HepG2 (cell line): ENCODE data around the gene GGNBP2. TPM values are rescaled to one million over a fixed set of nuclear protein-coding genes. Genes with fewer than 3 reads are reported as not detected.

Experiments
- ATAC-seq: fragments of 200-7000 bp; cut with Tn5 transposase; 3 replicates; pipeline ENCODE4 v1.9.1; 2020; ENCODE audit warnings: mild to moderate bottlenecking, moderate library complexity
- BruUV-seq: library from RNA; stranded (reverse); fragments of 400-500 nt; replicated peaks from 2 replicates; lab custom pipeline; 2021; lab: Mats Ljungman, UMichigan
- CTCF ChIA-PET: fragments of 300-600 bp; formaldehyde crosslinking; extraction: SDS; loops from one replicate; lab custom pipeline; 2021; ENCODE audit warnings: low total read pairs, inconsistent platforms, low intra/inter-chr PET ratio; lab: Yijun Ruan, JAX
- POLR2A ChIA-PET: fragments of 350-600 bp; sonication (Branson Sonifier 250); formaldehyde crosslinking; loops from one replicate; lab custom pipeline; 2020; ENCODE audit warnings: antibody characterized with exemption, inconsistent platforms; lab: Yijun Ruan, JAX
- DNase-seq: peaks from one replicate; pipeline ENCODE4 v3.0.0-alpha.2; 2015; ENCODE audit warnings: low spot score
- FAIRE-seq: peaks from 3 replicates; lab custom pipeline; 2011; peaks lifted over from hg19 to GRCh38; lab: Jason Lieb, UNC
- H2AFZ ChIP-seq: one replicate; pipeline ENCODE4 v1.6.1; 2011; ENCODE audit warnings: low read length, inconsistent platforms
- H3K27ac ChIP-seq: fragments of 300-600 bp; 3 replicates; pipeline ENCODE4 v1.8.0; 2011; ENCODE audit warnings: mixed run types, mild to moderate bottlenecking, mixed read lengths, low read length, inconsistent platforms; ENCODE audit not compliant: insufficient read depth; ENCODE audit errors: extremely low read length
- H3K27me3 ChIP-seq, 2 experiments: fragments of 200-600 bp in 1 of 2; 2 replicates in 1 of 2; 3 replicates in 1 of 2; pipeline versions ENCODE4 v1.6.0 to v1.8.0; 2011; ENCODE audit warnings: low read length in 2 of 2, mild to moderate bottlenecking in 2 of 2, moderate library complexity in 2 of 2, inconsistent platforms in 1 of 2; ENCODE audit not compliant: insufficient read depth in 2 of 2, control insufficient read depth in 1 of 2
- H3K36me3 ChIP-seq, 2 experiments: fragments of 200-600 bp in 1 of 2; replicated peaks in 1 of 2; 2 replicates in 1 of 2; 3 replicates in 1 of 2; pipeline versions ENCODE4 v1.5.1 to v1.8.0; 2011; ENCODE audit warnings: low read length in 2 of 2, inconsistent platforms in 1 of 2; ENCODE audit not compliant: insufficient read depth in 2 of 2, control insufficient read depth in 1 of 2
- H3K4me1 ChIP-seq: 2 replicates; pipeline ENCODE4 v1.5.1; 2012; ENCODE audit warnings: low read length, inconsistent platforms; ENCODE audit not compliant: insufficient read depth
- H3K4me2 ChIP-seq: 2 replicates; pipeline ENCODE4 v1.6.0; 2011; ENCODE audit warnings: low read depth, low read length, inconsistent platforms
- H3K4me3 ChIP-seq, 3 experiments: fragments of 200-600 bp in 1 of 3; sonication (generic), shearing (Covaris generic) in 1 of 3; replicated peaks in 1 of 3; 2 replicates each; pipeline ENCODE4 v1.5.1; 2011 to 2016; ENCODE audit warnings: low read length in 3 of 3, inconsistent platforms in 2 of 3, low read depth in 2 of 3, mild to moderate bottlenecking in 2 of 3, control low read depth in 1 of 3, mixed read lengths in 1 of 3; ENCODE audit not compliant: insufficient read depth in 1 of 3
- H3K79me2 ChIP-seq: one replicate; pipeline ENCODE4 v1.6.1; 2011; ENCODE audit warnings: low read length, inconsistent platforms; ENCODE audit not compliant: insufficient read depth
- H3K9ac ChIP-seq: 2 replicates; pipeline ENCODE4 v1.6.0; 2011; ENCODE audit warnings: mild to moderate bottlenecking, low read depth, low read length, inconsistent platforms; ENCODE audit not compliant: insufficient read depth
- H3K9me3 ChIP-seq: 2 replicates; pipeline ENCODE4 v1.5.1; 2012; ENCODE audit warnings: mild to moderate bottlenecking, low read length
- H4K20me1 ChIP-seq: 2 replicates; pipeline ENCODE4 v1.6.0; 2011; ENCODE audit warnings: inconsistent platforms, mild to moderate bottlenecking, low read length, moderate library complexity; ENCODE audit not compliant: insufficient read depth
- AGO2 ChIP-seq: fragments of 200-400 bp; formaldehyde crosslinking; optimal IDR thresholded peaks from 2 replicates; pipeline ENCODE3; 2017; ENCODE audit warnings: mild to moderate bottlenecking, low read depth, low read length, moderate library complexity
- HOMEZ ChIP-seq: IDR thresholded peaks from 2 replicates; pipeline ENCODE4 v1.6.1; 2016; ENCODE audit warnings: low read depth
- PHB2 ChIP-seq: fragments of 450-650 bp; IDR thresholded peaks from 2 replicates; pipeline ENCODE4 v1.6.1; 2018; ENCODE audit not compliant: partially characterized antibody
- POLR2A ChIP-seq, 2 experiments: IDR thresholded peaks; 2 replicates each; pipeline ENCODE4 v1.6.1; 2011; ENCODE audit warnings: low read depth in 2 of 2, low read length in 2 of 2, mild to moderate bottlenecking in 1 of 2, moderate library complexity in 1 of 2; ENCODE audit not compliant: insufficient read depth in 1 of 2
- POLR2G ChIP-seq: fragments of 200-400 bp; formaldehyde crosslinking; IDR thresholded peaks from 2 replicates; pipeline ENCODE4 v1.6.1; 2018; ENCODE audit warnings: mild to moderate bottlenecking, low read depth, low read length, moderate library complexity
- RBM22 ChIP-seq: fragments of 200-400 bp; formaldehyde crosslinking; optimal IDR thresholded peaks from 2 replicates; pipeline ENCODE3; 2017; ENCODE audit warnings: mild to moderate bottlenecking, low read length, moderate library complexity
- RNF219 ChIP-seq: sonication (generic); formaldehyde crosslinking; IDR thresholded peaks from 2 replicates; pipeline ENCODE4 v1.5.0; 2020; ENCODE audit warnings: mild to moderate bottlenecking, missing genetic modification reagents
- THYN1 ChIP-seq: sonication (generic); formaldehyde crosslinking; IDR thresholded peaks from 2 replicates; pipeline ENCODE4 v1.8.1; 2023; ENCODE audit warnings: low read depth, mild to moderate bottlenecking, moderate library complexity, missing genetic modification reagents, borderline replicate concordance
- ZSCAN29 ChIP-seq: sonication (generic); formaldehyde crosslinking; conservative IDR thresholded peaks from 2 replicates; pipeline ENCODE4 v1.4.0; 2020; ENCODE audit warnings: mild to moderate bottlenecking, missing genetic modification reagents
- WGBS: methylation state at CpG from one replicate; pipeline ENCODE4 v1.1.6; 2017; ENCODE audit warnings: low lambda C conversion rate; 5-methylcytosine and 5-hydroxymethylcytosine counted together
- in situ Hi-C: cut with HindIII; loops from 2 replicates; pipeline ENCODE4 v1.10.0; 2017; ENCODE audit warnings: low pct_unique_long_range_greater_than_20kb; ENCODE audit not compliant: extremely low pct_ligation_motif_present
- intact Hi-C: fragments of 100-400 bp; cut with micrococcal nuclease; formaldehyde crosslinking; loops from one replicate; pipeline ENCODE4 v1.10.0; 2022; ENCODE audit not compliant: unreplicated experiment
- polyA plus RNA-seq, 8 experiments: library from polyadenylated mRNA; depleted of rRNA in 3 of 8; stranded (reverse) in 7 of 8; unstranded in 1 of 8; fragments of >200 nt; fragmentation: Illumina TruSeq in 4 of 8; extraction: Trizol in 4 of 8; gene quantifications; 2 replicates each; pipeline versions ENCODE4 v1.2.1 to v1.2.3, GENCODE V29; 2011 to 2016; ENCODE audit warnings: low read depth in 4 of 8, missing spikeins in 1 of 8, mixed read lengths in 1 of 8; ENCODE audit not compliant: insufficient read depth in 1 of 8
- total RNA-seq, 5 experiments: library from RNA; depleted of rRNA; stranded (reverse); fragments of >200 nt; fragmentation: Illumina TruSeq; extraction: Trizol; gene quantifications; 2 replicates each; pipeline ENCODE4 v1.2.3, GENCODE V29; 2016; ENCODE audit warnings: low read depth in 1 of 5

The GGNBP2 gene
- total and polyA plus RNA-seq, 2 of the 13 experiments (the other 11 are each of a cell fraction or from before 2014, with no cell fraction given), result 53.3 to 84.2 TPM

- DNase-seq (no peak), FAIRE-seq (no peak), ATAC-seq (no peak)
- intact Hi-C loops, result no loop called here
- H3K4me3 ChIP-seq, result no peak overlapping the region
- H3K79me2 ChIP-seq, result no peaks in the 10 kb centered on the region
- no peak overlapping the region for H3K9ac ChIP-seq
- BruUV-seq, result no TSS peak
- ChIA-PET POLR2A (interaction anchor here (1.7 kb wide), 1 partner anchor 12 kb away, joined by 5 read pairs; the partner anchor contains the start of gene ZNHIT3), CTCF (no interaction called here)
- H3K9me3 ChIP-seq, result no peaks in the 10 kb centered on the region
- 94% methylated on average over 8 of the region's 9 CpGs for WGBS
- no peak overlapping the region for H3K27ac ChIP-seq
- H3K4me2 ChIP-seq, result no peak overlapping the region
- peak in 1 of 2 experiments; percentile 39; a peak in 1 of 4 replicates for TF ChIP-seq POLR2A (IDR thresholded peaks at IDR 0.05; ENCODE audit: insufficient read depth in 1 of 2, low read depth in 2 of 2, low read length in 2 of 2)
- no peak for TF ChIP-seq HOMEZ (CRISPR knock-in tag)
- peak; percentile 28 for TF ChIP-seq AGO2
- peak; percentile 44 for TF ChIP-seq RBM22
- in situ Hi-C loops, result loop anchor here (25.0 kb wide), 1 partner anchor 536 kb away; no protein-coding TSS in a partner anchor
- H3K36me3 ChIP-seq, result peaks cover 27 to 73% of the 10 kb centered on the region in 2 experiments
- H3K4me1 ChIP-seq, result no peaks in the 10 kb centered on the region
- no peak overlapping the region for H2AFZ ChIP-seq
- no peaks in the 10 kb centered on the region for H4K20me1 ChIP-seq
- no peaks in the 10 kb centered on the region for H3K27me3 ChIP-seq
These were observed 46.6 kb upstream of the GGNBP2 start for GRCh38 chr17:36498155-36498554.

DNA sequence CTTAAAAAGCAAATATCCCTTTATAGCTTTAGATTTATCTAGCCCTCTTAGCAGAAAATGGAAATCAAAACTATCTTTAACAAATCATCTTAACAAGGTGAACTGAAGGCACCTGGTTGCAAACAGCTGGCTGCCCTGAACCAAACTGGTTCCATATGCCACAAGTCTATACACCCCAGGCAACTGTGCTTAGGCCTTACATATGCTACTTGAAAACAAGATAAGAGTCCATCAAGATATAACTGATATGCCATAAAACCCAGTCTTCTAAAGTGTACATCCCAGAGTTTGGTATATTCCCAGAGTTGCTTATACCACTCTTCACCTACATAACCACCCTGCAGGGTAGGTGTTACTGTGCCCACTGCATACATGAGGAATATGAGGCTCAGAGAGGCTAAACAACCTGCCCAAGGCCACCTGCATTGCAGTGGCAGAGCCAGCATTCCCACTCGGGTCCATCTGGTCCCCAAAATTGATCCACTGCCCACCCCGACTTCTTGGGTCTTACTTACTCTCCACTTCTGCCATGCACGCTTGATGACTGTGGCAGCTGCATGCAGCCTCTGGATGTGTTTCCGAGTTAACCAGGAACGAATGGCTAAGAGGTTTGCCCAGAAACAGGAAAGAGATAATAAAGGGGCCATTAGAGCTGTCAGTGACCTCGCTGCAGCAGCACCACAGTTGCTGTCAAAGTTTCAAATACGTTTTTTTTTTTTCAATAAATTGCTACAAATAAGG is 46.0 kb upstream of the GGNBP2 start:
- ChIA-PET CTCF (no interaction called here), POLR2A (interaction anchor here (1.7 kb wide), 1 partner anchor 13 kb away, joined by 5 read pairs; the partner anchor contains the start of gene ZNHIT3)
- Histone ChIP-seq H3K79me2 (no peaks in the 10 kb centered on the region), H3K27ac (no peak overlapping the region), H3K27me3 (no peaks in the 10 kb centered on the region), H3K4me1 (no peaks in the 10 kb centered on the region), H2AFZ (no peak overlapping the region), H3K4me3 (no peak overlapping the region), H4K20me1 (no peaks in the 10 kb centered on the region), H3K36me3 (peaks cover 30 to 72% of the 10 kb centered on the region in 2 experiments), H3K9me3 (no peaks in the 10 kb centered on the region), H3K4me2 (no peak overlapping the region), H3K9ac (no peak overlapping the region)
- ATAC-seq (no peak), FAIRE-seq (no peak), DNase-seq (no peak)
- in situ Hi-C loops, result loop anchor here (25.0 kb wide), 1 partner anchor 536 kb away; no protein-coding TSS in a partner anchor
- BruUV-seq, result no TSS peak
- WGBS, result 96% methylated on average over 7 of the region's 7 CpGs
- 0 out of 2 replicates have a peak, but pooled peaks have one; percentile 20 for TF ChIP-seq POLR2G
- TF ChIP-seq RNF219 (CRISPR knock-in tag), result no peak
- no peak for TF ChIP-seq PHB2
- TF ChIP-seq THYN1 (CRISPR knock-in tag), result no peak
- no peak for TF ChIP-seq ZSCAN29
- intact Hi-C loops, result no loop called here
